Measurements from ENCODE around the gene CDKN1A. TPM values are rescaled to one million over a fixed set of nuclear protein-coding genes. Genes with fewer than 3 reads are reported as not detected.
A peak's percentile ranks its signal among the peaks of the same experiment; 100 is the strongest.

Gene CDKN1A
- polyA plus RNA-seq, 3 donors = 117 to 1,223 (median 144) TPM

DNA sequence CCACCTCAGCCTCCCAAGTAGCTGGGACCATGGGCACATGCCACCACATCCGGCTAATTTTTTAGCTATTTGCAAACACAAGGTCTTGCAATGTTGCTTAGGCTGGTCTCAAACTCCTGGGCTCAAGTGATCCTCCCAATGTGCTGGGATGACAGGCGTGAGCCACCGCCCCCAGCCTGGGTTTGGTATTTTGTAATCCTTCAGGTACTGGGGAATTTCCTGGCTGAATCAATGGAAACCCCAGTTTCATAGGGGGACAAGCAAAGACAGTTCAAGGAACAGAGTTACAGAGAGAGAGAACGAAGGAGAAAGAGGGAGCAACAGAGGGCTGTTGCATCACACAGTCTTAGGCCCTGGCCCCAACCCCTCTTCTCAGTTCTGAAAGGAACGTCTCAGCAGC, 54.8 kb downstream of the CDKN1A start:
- Histone ChIP-seq H3K9me3 (replicated peaks in 1 of 2; ENCODE audit: control insufficient read depth in 1 of 2, insufficient read depth in 1 of 2, low read length in 2 of 2) (no peaks in the 10 kb centered on the region), H3K4me3 (replicated peaks in 1 of 3; ENCODE audit: low read depth in 2 of 3, low read length in 3 of 3) (no peak overlapping the region), H3K4me1 (ENCODE audit: control insufficient read depth in 1 of 2, insufficient read depth in 2 of 2, low read length in 2 of 2) (peaks cover 31 to 33% of the 10 kb centered on the region in 2 donors), H4K20me1 (ENCODE audit: insufficient read depth, low read length) (no peaks in the 10 kb centered on the region), H3K27me3 (ENCODE audit: control insufficient read depth in 2 of 2, insufficient read depth in 2 of 2, low read length in 2 of 2) (no peaks in the 10 kb centered on the region), H2AFZ (ENCODE audit: insufficient read depth, low read depth, low read length, poor library complexity, severe bottlenecking) (no peak overlapping the region), H3K4me2 (replicated peaks; ENCODE audit: extremely low read depth, low read length, poor library complexity, severe bottlenecking) (no peak overlapping the region), H3K36me3 (replicated peaks in 1 of 2; ENCODE audit: control insufficient read depth in 1 of 2, insufficient read depth in 2 of 2, low read length in 2 of 2) (peaks cover 28 to 37% of the 10 kb centered on the region in 2 donors), H3K79me2 (ENCODE audit: insufficient read depth, low read length) (no peaks in the 10 kb centered on the region), H3K9ac (ENCODE audit: insufficient read depth, low read length, poor library complexity, severe bottlenecking) (no peak overlapping the region), H3K27ac (ENCODE audit: low read depth in 1 of 2, low read length in 2 of 2) (no peak overlapping the region)
- H3K27me3 Mint-ChIP-seq (ENCODE audit: low read depth in 3 of 3) = peaks cover 0 to 8% (median 7%) of the 10 kb centered on the region in 3 donors
- peak in 1 of 3 donors; percentile 51 for DNase-seq
- H3K27ac Mint-ChIP-seq = peak overlapping the region in 5 of 7 donors; percentile 63 to 90 (median 75)
- TF ChIP-seq, protein P1, sequence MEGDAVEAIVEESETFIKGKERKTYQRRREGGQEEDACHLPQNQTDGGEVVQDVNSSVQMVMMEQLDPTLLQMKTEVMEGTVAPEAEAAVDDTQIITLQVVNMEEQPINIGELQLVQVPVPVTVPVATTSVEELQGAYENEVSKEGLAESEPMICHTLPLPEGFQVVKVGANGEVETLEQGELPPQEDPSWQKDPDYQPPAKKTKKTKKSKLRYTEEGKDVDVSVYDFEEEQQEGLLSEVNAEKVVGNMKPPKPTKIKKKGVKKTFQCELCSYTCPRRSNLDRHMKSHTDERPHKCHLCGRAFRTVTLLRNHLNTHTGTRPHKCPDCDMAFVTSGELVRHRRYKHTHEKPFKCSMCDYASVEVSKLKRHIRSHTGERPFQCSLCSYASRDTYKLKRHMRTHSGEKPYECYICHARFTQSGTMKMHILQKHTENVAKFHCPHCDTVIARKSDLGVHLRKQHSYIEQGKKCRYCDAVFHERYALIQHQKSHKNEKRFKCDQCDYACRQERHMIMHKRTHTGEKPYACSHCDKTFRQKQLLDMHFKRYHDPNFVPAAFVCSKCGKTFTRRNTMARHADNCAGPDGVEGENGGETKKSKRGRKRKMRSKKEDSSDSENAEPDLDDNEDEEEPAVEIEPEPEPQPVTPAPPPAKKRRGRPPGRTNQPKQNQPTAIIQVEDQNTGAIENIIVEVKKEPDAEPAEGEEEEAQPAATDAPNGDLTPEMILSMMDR (IDR thresholded peaks at IDR 0.05) = no peak
- 95% methylated on average over 3 of the region's 5 CpGs for WGBS (ENCODE audit: insufficient coverage)
- H3K4me3 Mint-ChIP-seq = no peak overlapping the region
- H3K36me3 Mint-ChIP-seq = peaks cover 30 to 53% of the 10 kb centered on the region in 2 donors
- H3K4me1 Mint-ChIP-seq = peaks cover 37% of the 10 kb centered on the region
- peaks cover 0 to 2% (median 0%) of the 10 kb centered on the region in 7 donors for H3K9me3 Mint-ChIP-seq
- intact Hi-C loops (cut with micrococcal nuclease) = no loop called here

DNA sequence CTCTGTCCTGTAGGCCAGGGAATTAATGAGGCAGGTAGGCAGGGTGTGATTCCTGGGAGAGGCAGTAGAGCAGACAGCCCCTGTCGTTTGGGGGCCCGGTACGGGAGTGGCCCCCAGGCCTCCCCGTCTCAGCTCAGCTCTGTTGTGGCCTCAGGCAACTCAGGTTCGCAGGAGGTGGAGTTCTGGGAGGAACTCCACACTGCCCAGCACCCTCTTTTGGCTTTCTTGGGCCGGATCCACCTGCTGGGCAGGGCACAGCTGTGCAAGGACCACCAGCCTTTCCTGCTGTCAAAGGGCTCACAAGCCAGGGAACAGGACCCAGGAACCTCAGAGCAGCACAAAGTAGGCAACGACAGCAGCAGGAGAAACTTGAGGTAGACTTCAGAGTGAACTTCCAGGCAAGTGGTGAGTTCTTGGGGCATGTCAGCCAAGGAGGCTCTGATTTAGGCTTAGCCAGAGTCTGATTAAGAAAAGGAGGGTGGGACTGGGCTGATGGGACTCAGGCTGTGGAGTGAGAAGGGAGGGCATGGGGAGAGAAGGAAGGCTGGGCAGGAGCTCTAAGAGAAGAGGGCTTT, 56.1 kb downstream of the CDKN1A start:
- Histone ChIP-seq H3K4me3 (replicated peaks in 1 of 3; ENCODE audit: low read depth in 2 of 3, low read length in 3 of 3) (peak overlapping the region in 1 of 3 experiments; percentile 54), H3K27ac (ENCODE audit: low read depth in 1 of 2, low read length in 2 of 2) (peak overlapping the region; percentile 65 to 77), H2AFZ (ENCODE audit: insufficient read depth, low read depth, low read length, poor library complexity, severe bottlenecking) (peak overlapping the region; percentile 55), H3K79me2 (ENCODE audit: insufficient read depth, low read length) (no peaks in the 10 kb centered on the region), H3K4me2 (replicated peaks; ENCODE audit: extremely low read depth, low read length, poor library complexity, severe bottlenecking) (peak overlapping the region; percentile 68), H3K27me3 (ENCODE audit: control insufficient read depth in 2 of 2, insufficient read depth in 2 of 2, low read length in 2 of 2) (no peaks in the 10 kb centered on the region), H3K9me3 (replicated peaks in 1 of 2; ENCODE audit: control insufficient read depth in 1 of 2, insufficient read depth in 1 of 2, low read length in 2 of 2) (no peaks in the 10 kb centered on the region), H3K4me1 (ENCODE audit: control insufficient read depth in 1 of 2, insufficient read depth in 2 of 2, low read length in 2 of 2) (peaks cover 21 to 26% of the 10 kb centered on the region in 2 donors), H3K9ac (ENCODE audit: insufficient read depth, low read length, poor library complexity, severe bottlenecking) (peak overlapping the region; percentile 35), H4K20me1 (ENCODE audit: insufficient read depth, low read length) (no peaks in the 10 kb centered on the region), H3K36me3 (replicated peaks in 1 of 2; ENCODE audit: control insufficient read depth in 1 of 2, insufficient read depth in 2 of 2, low read length in 2 of 2) (peaks cover 28 to 37% of the 10 kb centered on the region in 2 donors)
- H3K27me3 Mint-ChIP-seq (ENCODE audit: low read depth in 3 of 3) = peaks cover 0 to 9% (median 6%) of the 10 kb centered on the region in 3 donors
- peak overlapping the region; percentile 88 to 97 (median 96) for H3K27ac Mint-ChIP-seq
- WGBS (ENCODE audit: insufficient coverage) = 74% methylated on average over 7 of the region's 7 CpGs
- no peak for DNase-seq
- intact Hi-C loops (cut with micrococcal nuclease) = loop anchor here in 1 of 2 donors (2.0 kb wide), 1 partner anchor 20 kb away; no protein-coding TSS in a partner anchor
- peaks cover 26% of the 10 kb centered on the region for H3K4me1 Mint-ChIP-seq
- peaks cover 28 to 41% of the 10 kb centered on the region in 2 donors for H3K36me3 Mint-ChIP-seq
- TF ChIP-seq, protein P1 (IDR thresholded peaks at IDR 0.05) = no peak
- no peaks in the 10 kb centered on the region for H3K9me3 Mint-ChIP-seq
- H3K4me3 Mint-ChIP-seq = peak overlapping the region; percentile 72 to 77

Data from CD14-positive monocyte (primary cell).